ENCODE data around the gene RPUSD4.
A peak's percentile ranks its signal among the peaks of the same experiment; 100 is the strongest.

The RPUSD4 gene

GRCh38 chr11:126212089-126212660 is 725 bp upstream of the RPUSD4 start:
- DNase-seq = no peak

DNA sequence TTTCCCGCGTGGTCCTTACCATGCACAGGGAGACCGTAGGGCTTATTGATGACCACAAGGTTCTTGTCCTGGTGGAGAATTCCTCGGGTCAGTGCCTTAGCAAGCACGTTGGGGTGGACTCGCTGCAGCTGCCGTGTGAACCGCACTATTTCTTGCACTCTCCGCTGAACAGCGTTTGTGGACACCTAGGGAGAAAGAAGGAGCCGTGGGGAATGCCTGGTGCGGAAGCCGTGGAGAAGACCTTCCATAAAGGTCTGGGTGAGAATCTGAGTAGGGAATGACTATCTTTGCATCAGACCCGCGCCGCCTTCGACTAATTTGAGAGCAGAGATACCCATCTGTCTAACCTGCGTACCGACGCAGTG is 597 bp downstream of the RPUSD4 start:
- DNase-seq = no peak

DNA sequence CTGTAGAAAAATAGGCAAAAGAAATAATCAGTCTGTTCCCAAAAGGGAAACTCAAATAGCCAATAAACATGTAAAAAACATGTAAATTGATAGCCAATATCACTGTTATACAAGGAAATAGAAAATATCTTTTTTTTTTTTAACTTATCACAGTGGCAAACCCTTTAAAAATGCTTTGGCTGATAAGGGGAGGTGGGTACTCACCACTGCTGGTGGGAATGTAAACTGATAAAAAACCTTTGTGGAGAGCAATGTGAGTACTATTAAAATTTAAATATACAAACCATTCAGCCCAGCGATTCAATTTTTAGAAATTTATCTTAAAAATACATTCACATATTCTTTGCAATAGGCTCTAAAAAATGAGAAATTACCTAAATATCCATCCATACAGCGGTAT is 3.6 kb downstream of the RPUSD4 start:
- DNase-seq = no peak

- no peak for DNase-seq
These were observed 6.1 kb downstream of the RPUSD4 start for GRCh38 chr11:126205359-126205758.

DNA sequence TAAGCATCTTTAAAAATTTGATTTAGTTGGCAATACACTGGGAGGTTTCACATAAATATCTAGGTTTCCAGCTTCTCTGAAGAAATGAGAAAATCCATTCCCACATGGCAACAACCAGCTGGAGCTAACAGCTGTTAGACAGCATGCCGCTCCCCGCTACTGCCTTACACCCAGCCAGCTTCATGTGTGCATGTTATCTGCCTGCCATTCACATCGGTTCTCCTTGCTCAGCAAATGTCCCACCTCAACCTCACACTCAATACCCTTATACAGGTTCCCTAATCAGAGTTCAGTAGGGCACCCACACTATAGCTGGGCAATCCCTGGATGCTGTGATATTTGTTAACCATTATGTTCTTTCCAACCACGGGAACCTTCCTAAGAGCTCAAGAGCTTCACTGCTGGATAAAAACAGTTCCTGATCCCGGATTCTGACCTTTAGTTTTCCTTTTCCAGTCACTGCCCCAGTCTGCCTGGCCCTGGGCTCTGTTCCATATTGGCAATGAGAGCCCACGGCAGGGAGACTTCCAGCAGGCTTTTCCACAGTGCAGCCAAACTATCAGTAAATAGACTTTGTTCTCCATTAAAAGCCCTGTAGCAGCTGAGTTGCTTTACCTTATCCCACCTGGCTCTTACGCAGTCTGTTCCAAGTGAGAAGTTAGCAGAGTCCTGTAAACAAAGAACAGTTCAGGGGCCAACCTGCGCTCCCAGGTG is 8.6 kb downstream of the RPUSD4 start:
- DNase-seq = no peak

- DNase-seq = no peak
These were observed 12.8 kb downstream of the RPUSD4 start for GRCh38 chr11:126198648-126199047.

GRCh38 chr11:126197277-126197939 is 14.0 kb downstream of the RPUSD4 start:
- no peak for DNase-seq

GRCh38 chr11:126195119-126195518 is 16.3 kb downstream of the RPUSD4 start:
- no peak for DNase-seq

DNA sequence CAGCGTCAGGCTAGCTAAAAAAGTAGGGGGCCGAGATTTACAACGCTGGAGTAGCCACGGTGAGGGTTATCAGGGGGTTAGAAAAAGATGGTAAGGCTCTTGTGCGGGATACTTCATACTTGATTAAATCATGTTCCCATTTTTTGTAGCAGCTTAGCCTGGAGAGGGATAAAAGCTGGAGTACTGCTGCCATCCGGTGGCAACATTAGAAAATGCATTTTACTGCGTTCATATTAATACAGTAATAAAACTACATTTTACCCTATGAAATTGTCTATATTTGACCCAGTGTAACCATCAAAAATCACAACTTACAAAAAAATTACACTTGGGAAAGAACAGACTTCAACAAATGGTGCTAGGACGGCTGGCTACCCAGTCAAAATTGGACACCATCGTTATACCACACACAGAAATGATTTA is 17.3 kb downstream of the RPUSD4 start:
- peak; percentile 6 for DNase-seq

DNA sequence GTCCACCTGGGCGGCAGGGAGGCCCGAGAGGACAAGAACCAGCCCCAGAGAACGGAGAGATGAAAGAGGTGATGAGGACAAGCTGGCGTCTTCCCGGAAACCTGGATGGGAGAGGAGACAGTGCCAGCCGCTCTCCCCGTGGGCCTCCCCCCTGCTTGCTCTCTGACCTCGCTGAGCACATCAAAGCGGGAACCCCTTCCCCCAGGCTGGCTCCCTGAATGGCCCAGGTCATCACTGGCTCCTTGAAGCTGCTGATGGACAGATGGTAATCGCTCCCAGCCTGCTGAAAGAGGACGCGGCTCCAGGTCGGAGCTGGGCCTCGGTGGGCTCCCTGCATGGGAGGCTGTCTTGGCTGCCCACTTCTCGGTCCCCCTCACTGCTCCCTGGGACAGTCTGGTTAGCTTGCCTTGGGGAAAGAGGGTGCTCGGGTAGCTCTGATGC is 18.4 kb downstream of the RPUSD4 start:
- DNase-seq = no peak

- no peak for DNase-seq
These were observed 19.1 kb downstream of the RPUSD4 start for GRCh38 chr11:126192361-126192760.

- no peak for DNase-seq
These were observed 19.9 kb downstream of the RPUSD4 start for GRCh38 chr11:126191379-126192073.

DNA sequence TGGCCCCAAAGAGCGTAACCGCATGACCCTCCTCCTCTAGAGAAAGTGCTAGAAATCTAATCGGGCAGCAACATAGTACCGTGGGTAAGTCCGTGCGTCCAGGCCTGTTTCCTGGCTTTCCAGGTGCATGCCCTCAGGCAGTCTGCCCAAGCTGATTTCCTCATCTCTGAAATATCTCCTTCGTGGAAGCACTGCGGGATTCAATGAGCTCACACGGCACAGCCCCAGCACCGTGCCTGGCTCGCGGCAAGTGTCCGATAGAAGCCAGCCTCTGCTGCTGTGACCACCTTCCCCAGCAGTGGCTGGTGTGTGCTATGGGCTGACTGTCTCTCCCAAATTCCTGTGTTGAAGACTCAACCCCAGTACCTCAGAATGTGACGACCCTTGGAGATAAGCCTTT is 20.7 kb downstream of the RPUSD4 start:
- no peak for DNase-seq

DNA sequence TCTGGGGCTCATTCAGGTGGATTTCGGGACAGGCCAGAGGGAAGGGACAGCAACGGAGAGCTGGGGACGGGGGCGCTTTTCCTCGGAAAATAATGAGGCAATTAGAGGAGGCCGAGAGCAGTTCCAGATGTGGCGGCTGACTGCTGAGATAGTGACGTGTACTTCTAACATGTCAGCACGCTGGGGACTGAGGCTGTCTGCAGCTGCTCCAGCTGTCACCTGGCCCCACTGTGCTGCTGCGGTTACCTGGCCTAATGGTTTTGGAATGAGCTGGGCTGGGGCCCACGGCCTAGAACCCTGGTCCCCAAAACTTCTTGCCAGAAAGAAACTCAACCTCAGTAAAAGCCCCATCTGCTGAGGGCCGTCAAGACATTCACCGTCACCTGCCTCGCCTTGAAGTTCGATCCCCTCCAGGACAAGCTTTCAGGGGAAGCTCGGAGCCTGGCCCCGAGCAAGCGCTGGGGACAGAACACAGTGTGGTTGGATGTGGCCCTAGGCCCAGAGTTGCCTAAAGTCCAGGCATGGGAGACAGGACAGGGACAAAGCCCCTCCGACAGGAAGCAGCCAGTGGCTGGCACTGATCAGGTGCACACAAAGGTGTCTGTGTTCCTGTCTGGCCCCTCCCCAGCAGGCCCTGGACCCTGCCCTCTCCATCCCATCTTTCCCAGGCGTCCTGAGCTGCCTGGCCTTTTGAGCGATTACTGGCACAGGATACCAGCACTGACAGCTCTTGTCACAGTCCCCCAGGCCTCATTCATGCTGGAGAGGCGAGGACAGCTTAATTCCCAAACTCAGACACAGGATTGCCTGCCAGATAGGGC is 22.1 kb downstream of the RPUSD4 start:
- no peak for DNase-seq

DNA sequence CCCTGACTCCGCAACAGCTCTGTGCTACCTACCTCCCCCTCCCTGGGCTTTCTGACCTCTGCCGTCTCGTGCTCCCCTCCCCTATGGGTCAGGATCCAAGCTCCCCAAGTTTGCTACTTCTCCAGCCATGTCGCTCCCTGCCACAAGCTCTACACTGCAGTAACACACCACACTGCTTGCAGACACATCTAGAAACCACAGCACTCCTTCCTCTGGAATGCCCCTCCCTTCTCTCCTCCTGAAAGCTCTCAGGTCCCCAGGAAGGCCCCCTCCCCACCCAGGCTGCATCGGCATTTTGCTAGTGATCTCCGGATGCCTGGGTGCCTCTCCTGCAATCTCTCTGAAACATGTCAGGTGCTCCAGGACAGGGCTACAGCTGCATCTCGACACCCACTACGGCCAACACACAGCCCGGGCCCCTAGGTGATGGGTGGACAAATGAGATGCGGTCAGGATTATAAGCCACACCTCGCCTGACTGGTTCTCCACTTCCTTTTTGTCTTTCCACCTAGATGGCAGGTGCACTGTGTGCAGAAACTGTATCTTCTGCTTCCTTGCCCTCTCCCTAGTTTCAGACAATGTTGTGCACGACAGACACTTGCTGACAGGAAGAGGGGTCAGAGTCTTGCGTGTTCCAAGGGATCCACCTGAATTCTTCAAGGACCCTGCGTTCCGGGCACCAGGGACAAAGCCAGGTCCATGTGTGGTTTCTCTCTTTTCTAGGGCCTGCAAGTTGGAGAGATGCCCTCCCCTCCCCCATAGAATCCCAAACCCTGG is 22.9 kb downstream of the RPUSD4 start:
- DNase-seq = no peak

- DNase-seq = no peak
These were observed 24.5 kb downstream of the RPUSD4 start for GRCh38 chr11:126186708-126187529.

- DNase-seq = no peak
These were observed 25.3 kb downstream of the RPUSD4 start for GRCh38 chr11:126186025-126186698.

DNA sequence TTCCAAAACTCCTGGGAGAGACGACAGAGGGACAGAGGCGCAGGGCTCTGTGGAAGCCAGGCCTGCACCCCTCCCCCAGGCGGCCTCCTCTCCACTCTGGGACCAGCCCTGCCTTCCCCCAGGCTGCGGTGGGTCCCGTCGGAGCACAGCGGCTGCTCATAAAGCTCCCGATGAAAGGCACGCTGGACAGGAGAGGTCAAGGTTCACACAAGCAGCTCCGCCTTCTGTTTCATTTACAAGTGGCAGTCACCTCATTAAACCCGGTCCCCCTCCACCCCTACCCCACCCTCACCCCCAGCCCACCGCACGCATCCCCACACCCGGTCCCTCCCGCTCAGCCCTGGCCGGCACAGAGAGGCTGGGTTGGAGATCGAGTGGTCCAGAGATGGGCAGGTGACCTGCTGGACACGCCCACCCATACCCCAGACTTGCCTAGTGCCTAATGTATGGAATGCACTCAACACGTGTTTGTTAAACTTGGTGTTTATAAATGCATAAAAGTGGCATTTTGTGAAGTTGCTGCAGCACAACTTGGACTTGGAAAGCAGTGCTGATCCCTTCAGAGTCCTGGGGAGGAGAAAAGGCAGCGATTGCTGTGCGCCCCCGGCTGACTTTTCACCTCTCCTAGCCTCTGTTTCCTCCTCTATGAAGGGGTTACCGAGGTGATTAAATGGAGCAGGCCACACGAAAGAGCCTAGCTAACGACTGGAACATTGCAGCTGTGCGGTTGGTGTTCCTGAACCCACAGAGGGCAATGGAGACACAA is 26.0 kb downstream of the RPUSD4 start:
- DNase-seq = no peak

- DNase-seq = no peak
These were observed 28.5 kb downstream of the RPUSD4 start for GRCh38 chr11:126182787-126183445.
